SU-DHL-6 (cell line): ENCODE measurements around the gene MGAT4A.

ENCODE experiments used
- EZH2phosphoT487 ChIP-seq: fragments of 200-600 bp; sonication (generic), shearing (Covaris generic); conservative IDR thresholded peaks from 2 replicates; pipeline ENCODE4 v1.6.1; 2018; ENCODE audit warnings: mild to moderate bottlenecking, antibody characterized with exemption, low read length, moderate library complexity, mixed read lengths
- TF ChIP-seq, protein P1 (sequence below): fragments of 200-600 bp; sonication (generic); IDR thresholded peaks from one replicate; pipeline ENCODE4 v1.5.1; 2017; ENCODE audit warnings: antibody characterized with exemption, mild to moderate bottlenecking, low read length, moderate library complexity; ENCODE audit not compliant: insufficient read depth, poor library complexity, severe bottlenecking

- TF ChIP-seq, protein P1, sequence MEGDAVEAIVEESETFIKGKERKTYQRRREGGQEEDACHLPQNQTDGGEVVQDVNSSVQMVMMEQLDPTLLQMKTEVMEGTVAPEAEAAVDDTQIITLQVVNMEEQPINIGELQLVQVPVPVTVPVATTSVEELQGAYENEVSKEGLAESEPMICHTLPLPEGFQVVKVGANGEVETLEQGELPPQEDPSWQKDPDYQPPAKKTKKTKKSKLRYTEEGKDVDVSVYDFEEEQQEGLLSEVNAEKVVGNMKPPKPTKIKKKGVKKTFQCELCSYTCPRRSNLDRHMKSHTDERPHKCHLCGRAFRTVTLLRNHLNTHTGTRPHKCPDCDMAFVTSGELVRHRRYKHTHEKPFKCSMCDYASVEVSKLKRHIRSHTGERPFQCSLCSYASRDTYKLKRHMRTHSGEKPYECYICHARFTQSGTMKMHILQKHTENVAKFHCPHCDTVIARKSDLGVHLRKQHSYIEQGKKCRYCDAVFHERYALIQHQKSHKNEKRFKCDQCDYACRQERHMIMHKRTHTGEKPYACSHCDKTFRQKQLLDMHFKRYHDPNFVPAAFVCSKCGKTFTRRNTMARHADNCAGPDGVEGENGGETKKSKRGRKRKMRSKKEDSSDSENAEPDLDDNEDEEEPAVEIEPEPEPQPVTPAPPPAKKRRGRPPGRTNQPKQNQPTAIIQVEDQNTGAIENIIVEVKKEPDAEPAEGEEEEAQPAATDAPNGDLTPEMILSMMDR, result no peak
- no peak for TF ChIP-seq EZH2phosphoT487
Observed at GRCh38 chr2:98579926-98580325, 151.0 kb downstream of the MGAT4A start.
